ENCODE results near the gene ERCC3.
"Not testable (repeated sequence)": the region's sequence is repeated elsewhere in the genome, so short reads cannot be mapped to it uniquely, and the experiment has no call there.

Gene ERCC3

GRCh38 chr2:127280693-127281092 is 13.3 kb downstream of the ERCC3 start:
- in situ Hi-C loops (cut with HindIII; ENCODE audit: low sequenced_read_pairs) = loop anchor here (5.0 to 10.0 kb wide), 2 partner anchors 48 to 74 kb away; no protein-coding TSS in a partner anchor

GRCh38 chr2:127279781-127280180 is 14.2 kb downstream of the ERCC3 start:
- in situ Hi-C loops (cut with HindIII; ENCODE audit: low sequenced_read_pairs) = loop anchor here (5.0 to 10.0 kb wide), 2 partner anchors 47 to 75 kb away; no protein-coding TSS in a partner anchor

- in situ Hi-C loops (cut with HindIII; ENCODE audit: low sequenced_read_pairs) = no loop called here
Observed at GRCh38 chr2:127278959-127279358, 15.0 kb downstream of the ERCC3 start.

- in situ Hi-C loops (cut with HindIII; ENCODE audit: low sequenced_read_pairs) = no loop called here
Observed at GRCh38 chr2:127277028-127277427, 16.9 kb downstream of the ERCC3 start.

- in situ Hi-C loops (cut with HindIII; ENCODE audit: low sequenced_read_pairs) = no loop called here
Observed at GRCh38 chr2:127275789-127276188, 18.2 kb downstream of the ERCC3 start.

- in situ Hi-C loops (cut with HindIII; ENCODE audit: low sequenced_read_pairs) = no loop called here
Observed at GRCh38 chr2:127275356-127275755, 18.6 kb downstream of the ERCC3 start.

- in situ Hi-C loops (cut with HindIII; ENCODE audit: low sequenced_read_pairs) = no loop called here
Observed at GRCh38 chr2:127270663-127271062, 23.3 kb downstream of the ERCC3 start.

GRCh38 chr2:127261804-127262406 is 32.0 kb downstream of the ERCC3 start:
- in situ Hi-C loops (cut with HindIII; ENCODE audit: low sequenced_read_pairs) = no loop called here

- in situ Hi-C loops (cut with HindIII; ENCODE audit: low sequenced_read_pairs) = no loop called here
Observed at GRCh38 chr2:127259355-127259754, 34.6 kb downstream of the ERCC3 start.

- in situ Hi-C loops (cut with HindIII; ENCODE audit: low sequenced_read_pairs) = no loop called here
Observed at GRCh38 chr2:127256866-127257265, 37.1 kb downstream of the ERCC3 start.

- in situ Hi-C loops (cut with HindIII; ENCODE audit: low sequenced_read_pairs) = no loop called here
Observed at GRCh38 chr2:127256381-127256780, 37.6 kb downstream of the ERCC3 start.

- in situ Hi-C loops (cut with HindIII; ENCODE audit: low sequenced_read_pairs) = no loop called here
Observed at GRCh38 chr2:127255721-127256120, 38.2 kb downstream of the ERCC3 start.

GRCh38 chr2:127255146-127255545 is 38.8 kb downstream of the ERCC3 start:
- in situ Hi-C loops (cut with HindIII; ENCODE audit: low sequenced_read_pairs) = no loop called here

- in situ Hi-C loops (cut with HindIII; ENCODE audit: low sequenced_read_pairs) = no loop called here
Observed at GRCh38 chr2:127254386-127254981, 39.5 kb downstream of the ERCC3 start.

GRCh38 chr2:127241184-127241583 is 52.8 kb downstream of the ERCC3 start:
- in situ Hi-C loops (cut with HindIII; ENCODE audit: low sequenced_read_pairs) = not testable (repeated sequence)

GRCh38 chr2:127239395-127239794 is 54.5 kb downstream of the ERCC3 start:
- in situ Hi-C loops (cut with HindIII; ENCODE audit: low sequenced_read_pairs) = no loop called here

- in situ Hi-C loops (cut with HindIII; ENCODE audit: low sequenced_read_pairs) = not testable (repeated sequence)
Observed at GRCh38 chr2:127237768-127238167, 56.2 kb downstream of the ERCC3 start.

- in situ Hi-C loops (cut with HindIII; ENCODE audit: low sequenced_read_pairs) = no loop called here
Observed at GRCh38 chr2:127235082-127235702, 58.8 kb downstream of the ERCC3 start.

- in situ Hi-C loops (cut with HindIII; ENCODE audit: low sequenced_read_pairs) = loop anchor here (5.0 kb wide), 1 partner anchor 49 kb away; no protein-coding TSS in a partner anchor
Observed at GRCh38 chr2:127233710-127234109, 60.2 kb downstream of the ERCC3 start.

- in situ Hi-C loops (cut with HindIII; ENCODE audit: low sequenced_read_pairs) = loop anchor here (5.0 kb wide), 1 partner anchor 51 kb away; no protein-coding TSS in a partner anchor
Observed at GRCh38 chr2:127231130-127231865, 62.6 kb downstream of the ERCC3 start.

- in situ Hi-C loops (cut with HindIII; ENCODE audit: low sequenced_read_pairs) = loop anchor here (5.0 kb wide), 1 partner anchor 37 kb away; no protein-coding TSS in a partner anchor
Observed at GRCh38 chr2:127229555-127229954, 64.4 kb downstream of the ERCC3 start.

Data from endothelial cell of hepatic sinusoid (primary cell).